ENCODE data around the gene CPED1. TPM values are rescaled to one million over a fixed set of nuclear protein-coding genes. Genes with fewer than 3 reads are reported as not detected.

The CPED1 gene
- total RNA-seq, 4 donors from 2014 or later, result 7.4 to 19.6 (median 11.4) TPM

- H3K27ac ChIP-seq, result no peak overlapping the region
- TF ChIP-seq, protein P1, sequence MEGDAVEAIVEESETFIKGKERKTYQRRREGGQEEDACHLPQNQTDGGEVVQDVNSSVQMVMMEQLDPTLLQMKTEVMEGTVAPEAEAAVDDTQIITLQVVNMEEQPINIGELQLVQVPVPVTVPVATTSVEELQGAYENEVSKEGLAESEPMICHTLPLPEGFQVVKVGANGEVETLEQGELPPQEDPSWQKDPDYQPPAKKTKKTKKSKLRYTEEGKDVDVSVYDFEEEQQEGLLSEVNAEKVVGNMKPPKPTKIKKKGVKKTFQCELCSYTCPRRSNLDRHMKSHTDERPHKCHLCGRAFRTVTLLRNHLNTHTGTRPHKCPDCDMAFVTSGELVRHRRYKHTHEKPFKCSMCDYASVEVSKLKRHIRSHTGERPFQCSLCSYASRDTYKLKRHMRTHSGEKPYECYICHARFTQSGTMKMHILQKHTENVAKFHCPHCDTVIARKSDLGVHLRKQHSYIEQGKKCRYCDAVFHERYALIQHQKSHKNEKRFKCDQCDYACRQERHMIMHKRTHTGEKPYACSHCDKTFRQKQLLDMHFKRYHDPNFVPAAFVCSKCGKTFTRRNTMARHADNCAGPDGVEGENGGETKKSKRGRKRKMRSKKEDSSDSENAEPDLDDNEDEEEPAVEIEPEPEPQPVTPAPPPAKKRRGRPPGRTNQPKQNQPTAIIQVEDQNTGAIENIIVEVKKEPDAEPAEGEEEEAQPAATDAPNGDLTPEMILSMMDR (IDR thresholded peaks at IDR 0.05), result no peak
- no peak for TF ChIP-seq POLR2A (IDR thresholded peaks at IDR 0.05)
- H3K27me3 ChIP-seq, result no peaks in the 10 kb centered on the region
- 90 to 95% methylated on average over 8 of the region's 8 CpGs for WGBS, 2 donors
- no peaks in the 10 kb centered on the region for H3K4me1 ChIP-seq
- H3K9me3 ChIP-seq, result no peaks in the 10 kb centered on the region
- no peaks in the 10 kb centered on the region for H3K36me3 ChIP-seq
- intact Hi-C loops (cut with DNase I), result no loop called here
- no peak for DNase-seq
- no peak overlapping the region for H3K4me3 ChIP-seq (replicated peaks in 1 of 3)
Measured at GRCh38 chr7:121302214-121302745, 313.8 kb downstream of the CPED1 start.

DNA sequence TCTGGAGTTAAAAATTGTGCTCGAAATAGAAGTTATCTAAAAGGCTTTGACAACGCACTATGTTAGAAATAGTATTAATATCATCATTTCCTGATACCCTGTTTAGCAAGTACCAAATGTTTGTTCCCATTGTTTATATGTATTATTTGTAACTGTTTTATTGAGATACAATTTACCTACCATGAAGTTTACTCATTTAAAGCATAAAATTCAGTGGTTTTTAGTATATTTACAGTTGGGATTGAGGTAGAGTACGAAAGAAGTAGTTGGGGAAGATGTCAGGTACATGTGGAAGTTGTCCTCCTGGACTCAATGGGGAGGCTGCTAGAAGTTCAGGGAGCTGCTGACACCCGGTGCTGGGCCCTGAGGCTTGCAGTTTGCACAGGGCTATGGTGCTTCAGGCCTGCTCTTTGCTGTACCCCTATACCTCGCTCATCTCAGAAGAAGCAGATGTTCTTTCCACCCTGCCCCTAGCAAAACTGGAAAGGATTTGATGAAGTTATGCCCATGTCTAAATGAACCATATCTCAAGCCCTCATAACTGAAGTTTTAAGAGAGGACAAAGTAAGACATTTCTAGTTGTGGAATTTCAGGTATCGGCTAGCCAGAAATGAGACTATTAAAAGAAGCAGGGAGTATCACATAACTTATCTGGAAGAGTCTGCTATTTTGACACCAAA lies 315.1 kb downstream of the CPED1 start:
- no peak for DNase-seq
- Histone ChIP-seq H3K36me3 (no peaks in the 10 kb centered on the region), H3K4me1 (no peaks in the 10 kb centered on the region), H3K4me3 (replicated peaks in 1 of 3) (no peak overlapping the region), H3K9me3 (no peaks in the 10 kb centered on the region), H3K27ac (no peak overlapping the region), H3K27me3 (no peaks in the 10 kb centered on the region)
- intact Hi-C loops (cut with DNase I), result no loop called here
- 91% methylated on average over 6 of the region's 6 CpGs for WGBS, 2 donors
- TF ChIP-seq, protein P1 (IDR thresholded peaks at IDR 0.05), result no peak
- no peak for TF ChIP-seq POLR2A (IDR thresholded peaks at IDR 0.05)

DNA sequence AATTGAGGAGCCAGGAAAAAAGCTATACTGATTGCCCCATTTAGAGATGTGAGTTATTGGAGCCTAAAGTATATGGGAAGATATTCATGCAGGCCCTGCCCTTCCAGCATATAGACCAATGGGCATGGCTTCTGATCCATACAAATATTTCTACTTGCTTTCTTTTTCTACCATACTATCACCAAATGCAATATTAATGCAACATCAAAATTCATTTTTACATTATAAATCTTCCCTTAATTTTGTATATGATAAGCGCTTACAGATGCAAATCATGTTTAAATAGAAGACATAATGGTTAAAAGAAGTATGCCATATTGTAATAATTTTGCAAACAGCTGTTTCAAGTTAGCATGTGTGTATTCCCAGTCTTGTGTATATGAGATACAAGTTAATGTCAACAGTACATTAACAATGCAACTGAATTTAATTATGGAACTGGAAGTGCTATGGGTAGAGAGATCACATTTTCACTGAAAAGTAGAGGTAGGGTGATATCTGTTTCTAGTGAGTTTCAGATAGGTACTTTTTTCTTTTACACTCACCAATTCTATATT lies 315.7 kb downstream of the CPED1 start:
- no peaks in the 10 kb centered on the region for H3K4me1 ChIP-seq
- H3K4me3 ChIP-seq (replicated peaks in 1 of 3), result no peak overlapping the region
- intact Hi-C loops (cut with DNase I), result no loop called here
- no peak for DNase-seq
- H3K27ac ChIP-seq, result no peak overlapping the region
- no peaks in the 10 kb centered on the region for H3K9me3 ChIP-seq
- no peak for TF ChIP-seq POLR2A (IDR thresholded peaks at IDR 0.05)
- TF ChIP-seq, protein P1 (IDR thresholded peaks at IDR 0.05), result no peak
- no peaks in the 10 kb centered on the region for H3K36me3 ChIP-seq
- WGBS, 2 donors, result 96 to 100% methylated on average over 1 of the region's 1 CpG
- no peaks in the 10 kb centered on the region for H3K27me3 ChIP-seq

GRCh38 chr7:121305109-121305508 lies 316.6 kb downstream of the CPED1 start:
- Histone ChIP-seq H3K9me3 (no peaks in the 10 kb centered on the region), H3K4me1 (no peaks in the 10 kb centered on the region), H3K27ac (no peak overlapping the region), H3K4me3 (replicated peaks in 1 of 3) (no peak overlapping the region), H3K27me3 (no peaks in the 10 kb centered on the region), H3K36me3 (no peaks in the 10 kb centered on the region)
- DNase-seq, result no peak
- intact Hi-C loops (cut with DNase I), result no loop called here
- WGBS, 2 donors, result 84 to 86% methylated on average over 3 of the region's 3 CpGs
- TF ChIP-seq, protein P1 (IDR thresholded peaks at IDR 0.05), result no peak
- TF ChIP-seq POLR2A (IDR thresholded peaks at IDR 0.05), result no peak

- WGBS, 2 donors, result 67 to 74% methylated on average over 3 of the region's 3 CpGs
- no peaks in the 10 kb centered on the region for H3K27me3 ChIP-seq
- H3K36me3 ChIP-seq, result no peaks in the 10 kb centered on the region
- no peak overlapping the region for H3K27ac ChIP-seq
- H3K9me3 ChIP-seq, result no peaks in the 10 kb centered on the region
- TF ChIP-seq, protein P1 (IDR thresholded peaks at IDR 0.05), result no peak
- TF ChIP-seq POLR2A (IDR thresholded peaks at IDR 0.05), result no peak
- H3K4me1 ChIP-seq, result no peaks in the 10 kb centered on the region
- no peak overlapping the region for H3K4me3 ChIP-seq (replicated peaks in 1 of 3)
- intact Hi-C loops (cut with DNase I), result no loop called here
- DNase-seq, result no peak
Measured at GRCh38 chr7:121306565-121306964, 318.1 kb downstream of the CPED1 start.
